ENCODE data around the gene NOL3.

NOL3 gene

DNA sequence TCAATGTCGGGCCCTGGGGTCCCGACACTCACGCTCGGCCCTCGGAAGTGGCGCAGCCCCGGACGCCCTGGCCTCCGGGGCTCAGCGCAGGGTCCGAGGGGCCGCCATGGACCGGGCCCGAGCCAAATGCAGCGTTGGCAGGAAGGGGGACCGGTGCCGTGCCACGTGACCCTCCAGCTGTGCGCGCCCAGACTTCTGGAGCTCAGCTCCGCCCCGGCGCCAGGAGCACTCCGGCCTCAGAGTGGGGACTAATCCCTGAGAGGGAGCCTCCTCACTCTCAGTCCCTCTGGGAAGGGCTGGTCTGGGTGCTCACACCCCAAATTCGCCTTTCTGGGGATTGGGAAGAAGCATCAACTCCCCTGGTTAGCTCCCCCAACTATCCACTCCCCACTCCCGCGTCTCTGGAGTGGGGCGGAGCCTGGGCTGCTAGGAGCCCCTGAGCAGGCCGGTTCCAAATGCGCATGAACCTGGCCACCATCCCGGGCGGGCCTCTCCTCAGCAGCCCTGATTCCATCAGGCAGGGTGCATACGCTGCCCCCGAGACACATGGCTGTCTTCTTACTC is 19.4 kb upstream of the NOL3 start, which contains the start of gene B3GNT9:
Gene B3GNT9 (minus strand): TSS at position 166 of the 564 bp plus-strand sequence. CDS start 513 bp downstream, outside the sequence.
- H3K27me3 Mint-ChIP-seq (ENCODE audit: low read depth), result peaks cover 43% of the 10 kb centered on the region

DNA sequence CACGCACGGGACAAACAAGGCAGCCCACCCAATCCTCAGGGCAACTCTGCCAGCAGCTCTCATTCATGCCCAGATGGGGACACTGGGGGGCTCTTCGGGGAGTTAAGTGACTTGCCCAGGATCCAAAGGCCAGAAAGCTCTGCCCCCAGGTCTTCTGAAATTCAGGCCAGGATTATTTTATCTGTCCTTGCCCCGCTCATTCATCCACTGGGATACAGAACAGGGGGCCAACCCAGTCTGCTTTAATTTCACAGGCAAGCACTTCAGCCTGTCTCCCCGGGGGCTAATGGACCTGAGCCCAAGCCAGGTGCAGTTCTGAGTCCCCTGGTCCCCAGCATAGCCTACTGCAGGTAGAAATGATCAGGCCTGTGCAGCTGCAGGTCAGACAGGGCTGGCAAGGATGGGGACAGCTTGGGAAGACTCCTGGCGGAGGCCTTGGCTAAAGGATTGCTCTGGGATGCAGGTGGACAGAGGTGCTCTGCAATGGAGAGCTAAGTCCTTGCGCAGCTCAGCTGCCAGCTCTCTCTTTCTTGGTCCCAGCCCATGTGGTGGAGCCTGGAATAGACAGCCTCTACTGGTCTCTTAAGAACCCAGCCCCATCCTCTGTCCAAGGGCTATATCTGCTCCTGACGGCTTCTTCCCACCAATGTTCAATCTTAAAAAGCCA is 18.8 kb upstream of the NOL3 start:
- H3K4me1 Mint-ChIP-seq, result peaks cover 20% of the 10 kb centered on the region
- peak overlapping the region; percentile 92 to 99 (median 99) for H3K27ac Mint-ChIP-seq
- no peak for TF ChIP-seq CTCF (IDR thresholded peaks at IDR 0.05; ENCODE audit: unreplicated experiment in 3 of 3)
- H3K4me3 Mint-ChIP-seq, result peak overlapping the region; percentile 83 to 91 (median 91)
- no peaks in the 10 kb centered on the region for H3K9me3 Mint-ChIP-seq
- H3K36me3 Mint-ChIP-seq (ENCODE audit: low read depth), result peaks cover 25% of the 10 kb centered on the region
- peaks cover 49% of the 10 kb centered on the region for H3K27me3 Mint-ChIP-seq (ENCODE audit: low read depth)

More for the DNA sequence above, 19.4 kb upstream of the NOL3 start, which contains the start of gene B3GNT9:
- H3K4me3 Mint-ChIP-seq, result peak within 1 kb of the TSS; percentile 83 to 91 (median 91)
- H3K36me3 Mint-ChIP-seq (ENCODE audit: low read depth), result peaks cover 31% of the 10 kb centered on the region
- no peak for TF ChIP-seq CTCF (IDR thresholded peaks at IDR 0.05; ENCODE audit: unreplicated experiment in 3 of 3)
- peak within 1 kb of the TSS; percentile 92 to 99 (median 99) for H3K27ac Mint-ChIP-seq
- H3K4me1 Mint-ChIP-seq, result peaks cover 20% of the 10 kb centered on the region
- H3K9me3 Mint-ChIP-seq, result no peaks in the 10 kb centered on the region

GRCh38 chr16:67154578-67155294 is 15.6 kb upstream of the NOL3 start:
- Mint-ChIP-seq H3K36me3 (ENCODE audit: low read depth) (no peaks in the 10 kb centered on the region), H3K27ac (no peak overlapping the region), H3K9me3 (no peaks in the 10 kb centered on the region), H3K4me3 (peak overlapping the region in 2 of 3 experiments; percentile 61 to 66), H3K4me1 (peaks cover 17% of the 10 kb centered on the region), H3K27me3 (ENCODE audit: low read depth) (peaks cover 79% of the 10 kb centered on the region)
- no peak for TF ChIP-seq CTCF (IDR thresholded peaks at IDR 0.05; ENCODE audit: unreplicated experiment in 3 of 3)

GRCh38 chr16:67155295-67156142 is 14.8 kb upstream of the NOL3 start:
- Mint-ChIP-seq H3K4me3 (peak overlapping the region; percentile 52 to 66 (median 61)), H3K36me3 (ENCODE audit: low read depth) (no peaks in the 10 kb centered on the region), H3K27me3 (ENCODE audit: low read depth) (peaks cover 87% of the 10 kb centered on the region), H3K27ac (no peak overlapping the region), H3K9me3 (no peaks in the 10 kb centered on the region), H3K4me1 (peaks cover 17% of the 10 kb centered on the region)
- peak; percentile 96 to 98 (median 97) for TF ChIP-seq CTCF (IDR thresholded peaks at IDR 0.05; ENCODE audit: unreplicated experiment in 3 of 3)

DNA sequence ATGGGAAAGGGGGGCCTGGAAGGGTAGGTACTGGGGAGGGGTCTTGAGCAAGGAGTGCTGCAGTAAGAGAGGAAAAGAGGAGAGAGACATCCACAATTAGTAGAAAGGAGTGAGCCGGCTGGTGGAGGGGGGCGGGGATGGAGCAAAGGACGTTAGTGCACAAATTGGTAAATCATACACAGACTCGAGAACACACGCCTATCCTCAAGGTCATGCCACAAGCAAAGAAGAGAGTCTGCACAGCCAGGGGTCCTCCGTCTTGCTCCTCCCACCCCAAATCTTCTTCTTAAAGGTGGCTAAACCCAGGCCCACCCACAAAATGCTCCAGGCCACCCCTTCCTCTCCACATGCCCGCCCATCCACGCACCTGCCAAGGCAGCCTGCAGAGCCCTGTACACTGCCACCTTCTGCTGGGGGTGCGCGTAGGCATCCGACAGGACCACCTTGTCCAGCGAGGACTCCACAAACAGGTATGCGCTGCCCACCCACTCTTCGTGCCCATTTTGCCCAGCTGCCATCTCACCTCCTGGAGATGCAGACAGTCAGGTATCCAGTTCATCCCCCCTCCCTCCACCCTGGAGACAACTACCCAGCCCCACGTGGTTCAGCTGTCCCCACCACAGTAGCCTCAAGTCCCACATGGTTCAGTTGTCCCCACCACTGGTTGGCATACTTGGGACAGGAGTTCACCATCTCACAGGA is 14.0 kb upstream of the NOL3 start:
- peaks cover 18% of the 10 kb centered on the region for H3K4me1 Mint-ChIP-seq
- H3K9me3 Mint-ChIP-seq, result no peaks in the 10 kb centered on the region
- no peak overlapping the region for H3K27ac Mint-ChIP-seq
- H3K27me3 Mint-ChIP-seq (ENCODE audit: low read depth), result peaks cover 90% of the 10 kb centered on the region
- no peaks in the 10 kb centered on the region for H3K36me3 Mint-ChIP-seq (ENCODE audit: low read depth)
- H3K4me3 Mint-ChIP-seq, result peak overlapping the region; percentile 27 to 43 (median 41)
- TF ChIP-seq CTCF (IDR thresholded peaks at IDR 0.05; ENCODE audit: unreplicated experiment in 3 of 3), result no peak
